OCI-LY7 (cell line): ENCODE results near the gene PPP2R2B.

Experiments used
- EZH2phosphoT487 ChIP-seq: fragments of 200-600 bp; sonication (generic); IDR thresholded peaks from 2 replicates; pipeline ENCODE4 v1.6.1; 2018; ENCODE audit warnings: low read depth, borderline replicate concordance, mild to moderate bottlenecking, mixed run types, antibody characterized with exemption, low read length, moderate library complexity, mixed read lengths
- TF ChIP-seq, protein P1 (sequence below): fragments of 200-600 bp; sonication (generic); conservative IDR thresholded peaks from 2 replicates; pipeline ENCODE4 v1.5.1; 2014; ENCODE audit warnings: mild to moderate bottlenecking, antibody characterized with exemption, low read length, moderate library complexity, mixed read lengths

DNA sequence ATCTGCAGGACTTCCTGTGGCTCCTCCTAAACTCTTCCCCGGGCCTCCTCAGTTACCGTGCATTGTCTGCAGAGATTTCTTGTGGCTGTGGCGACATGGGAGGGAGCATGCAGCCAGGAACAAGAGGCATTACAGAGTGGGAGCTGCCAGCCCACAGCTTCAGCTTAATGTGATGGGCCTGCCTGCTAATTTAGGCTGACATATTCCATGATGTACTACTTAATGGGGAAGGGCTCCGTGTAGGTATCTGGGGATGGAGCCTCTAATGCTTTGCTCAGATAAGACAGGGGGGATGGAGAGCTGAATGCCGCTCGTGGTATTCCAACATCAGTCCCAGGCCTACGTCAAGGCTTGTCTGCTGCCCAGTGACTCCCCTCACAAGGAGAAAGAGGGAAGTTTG lies 225.0 kb downstream of the PPP2R2B start:
- TF ChIP-seq, protein P1, sequence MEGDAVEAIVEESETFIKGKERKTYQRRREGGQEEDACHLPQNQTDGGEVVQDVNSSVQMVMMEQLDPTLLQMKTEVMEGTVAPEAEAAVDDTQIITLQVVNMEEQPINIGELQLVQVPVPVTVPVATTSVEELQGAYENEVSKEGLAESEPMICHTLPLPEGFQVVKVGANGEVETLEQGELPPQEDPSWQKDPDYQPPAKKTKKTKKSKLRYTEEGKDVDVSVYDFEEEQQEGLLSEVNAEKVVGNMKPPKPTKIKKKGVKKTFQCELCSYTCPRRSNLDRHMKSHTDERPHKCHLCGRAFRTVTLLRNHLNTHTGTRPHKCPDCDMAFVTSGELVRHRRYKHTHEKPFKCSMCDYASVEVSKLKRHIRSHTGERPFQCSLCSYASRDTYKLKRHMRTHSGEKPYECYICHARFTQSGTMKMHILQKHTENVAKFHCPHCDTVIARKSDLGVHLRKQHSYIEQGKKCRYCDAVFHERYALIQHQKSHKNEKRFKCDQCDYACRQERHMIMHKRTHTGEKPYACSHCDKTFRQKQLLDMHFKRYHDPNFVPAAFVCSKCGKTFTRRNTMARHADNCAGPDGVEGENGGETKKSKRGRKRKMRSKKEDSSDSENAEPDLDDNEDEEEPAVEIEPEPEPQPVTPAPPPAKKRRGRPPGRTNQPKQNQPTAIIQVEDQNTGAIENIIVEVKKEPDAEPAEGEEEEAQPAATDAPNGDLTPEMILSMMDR, result no peak
- no peak for TF ChIP-seq EZH2phosphoT487
